Lower leg skin (tissue), 4 donors: ENCODE measurements around the gene UBIAD1. TPM values are rescaled to one million over a fixed set of nuclear protein-coding genes. Genes with fewer than 3 reads are reported as not detected.
A peak's percentile ranks its signal among the peaks of the same experiment; 100 is the strongest.

Experiments used
- DNase-seq, 2 donors: peaks; one replicate each; pipeline ENCODE4 v3.0.0-alpha.2; 2019; ENCODE audit warnings: low spot score in 2 of 2
- H3K4me3 ChIP-seq: fragments of 200-600 bp; sonication (generic); 2 replicates; pipeline ENCODE4 v1.5.1; 2017; ENCODE audit warnings: mild to moderate bottlenecking, low read depth; ENCODE audit not compliant: poor library complexity, severe bottlenecking
- POLR2A ChIP-seq, 2 donors: fragments of 450-650 bp; IDR thresholded peaks; one replicate each; pipeline ENCODE4 v1.6.1; 2016 to 2017; ENCODE audit warnings: antibody characterized with exemption in 2 of 2, mild to moderate bottlenecking in 1 of 2, moderate library complexity in 1 of 2
- WGBS, 2 donors: methylation state at CpG; one replicate each; pipeline ENCODE4 v1.1.5; 2018; 5-methylcytosine and 5-hydroxymethylcytosine counted together
- intact Hi-C: fragments of 100-400 bp; cut with DNase I; formaldehyde crosslinking; loops from one replicate; pipeline ENCODE4 v1.15.0; 2023; ENCODE audit warnings: low total_unique reads
- total RNA-seq, 4 donors: library from RNA; depleted of rRNA; stranded (reverse); fragments of >200 nt; gene quantifications; one replicate each; pipeline ENCODE4 v1.1.0, GENCODE V29; 2016
- TF ChIP-seq, protein P1 (sequence below), 3 donors: fragments of 450-650 bp; IDR thresholded peaks; one replicate each; pipeline ENCODE4 v1.5.1; 2016; ENCODE audit warnings: antibody characterized with exemption in 3 of 3, mild to moderate bottlenecking in 3 of 3, moderate library complexity in 2 of 3

UBIAD1 gene
- total RNA-seq, 4 donors from 2014 or later = 7.4 to 23.0 (median 14.6) TPM

DNA sequence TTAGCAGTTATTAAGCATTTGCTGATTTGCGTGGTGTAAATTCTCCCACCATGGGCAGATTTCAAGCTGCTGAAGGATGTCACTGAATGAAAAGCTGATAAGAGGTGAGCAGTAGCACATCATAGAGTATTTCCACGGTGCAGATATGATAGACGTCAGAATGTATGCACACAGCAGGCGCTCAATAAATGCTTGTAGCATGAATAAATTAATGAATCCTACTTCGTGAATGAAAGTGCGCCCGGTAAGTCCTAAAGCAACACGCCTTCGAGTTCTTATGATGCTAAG lies 510 bp upstream of the UBIAD1 start:
- WGBS, 2 donors = 9 to 12% methylated on average over 9 of the region's 9 CpGs
- intact Hi-C loops = no loop called here
- no peak overlapping the region for H3K4me3 ChIP-seq
- no peak for DNase-seq
- TF ChIP-seq POLR2A (IDR thresholded peaks at IDR 0.05) = no peak
- TF ChIP-seq, protein P1, sequence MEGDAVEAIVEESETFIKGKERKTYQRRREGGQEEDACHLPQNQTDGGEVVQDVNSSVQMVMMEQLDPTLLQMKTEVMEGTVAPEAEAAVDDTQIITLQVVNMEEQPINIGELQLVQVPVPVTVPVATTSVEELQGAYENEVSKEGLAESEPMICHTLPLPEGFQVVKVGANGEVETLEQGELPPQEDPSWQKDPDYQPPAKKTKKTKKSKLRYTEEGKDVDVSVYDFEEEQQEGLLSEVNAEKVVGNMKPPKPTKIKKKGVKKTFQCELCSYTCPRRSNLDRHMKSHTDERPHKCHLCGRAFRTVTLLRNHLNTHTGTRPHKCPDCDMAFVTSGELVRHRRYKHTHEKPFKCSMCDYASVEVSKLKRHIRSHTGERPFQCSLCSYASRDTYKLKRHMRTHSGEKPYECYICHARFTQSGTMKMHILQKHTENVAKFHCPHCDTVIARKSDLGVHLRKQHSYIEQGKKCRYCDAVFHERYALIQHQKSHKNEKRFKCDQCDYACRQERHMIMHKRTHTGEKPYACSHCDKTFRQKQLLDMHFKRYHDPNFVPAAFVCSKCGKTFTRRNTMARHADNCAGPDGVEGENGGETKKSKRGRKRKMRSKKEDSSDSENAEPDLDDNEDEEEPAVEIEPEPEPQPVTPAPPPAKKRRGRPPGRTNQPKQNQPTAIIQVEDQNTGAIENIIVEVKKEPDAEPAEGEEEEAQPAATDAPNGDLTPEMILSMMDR (IDR thresholded peaks at IDR 0.05) = no peak

DNA sequence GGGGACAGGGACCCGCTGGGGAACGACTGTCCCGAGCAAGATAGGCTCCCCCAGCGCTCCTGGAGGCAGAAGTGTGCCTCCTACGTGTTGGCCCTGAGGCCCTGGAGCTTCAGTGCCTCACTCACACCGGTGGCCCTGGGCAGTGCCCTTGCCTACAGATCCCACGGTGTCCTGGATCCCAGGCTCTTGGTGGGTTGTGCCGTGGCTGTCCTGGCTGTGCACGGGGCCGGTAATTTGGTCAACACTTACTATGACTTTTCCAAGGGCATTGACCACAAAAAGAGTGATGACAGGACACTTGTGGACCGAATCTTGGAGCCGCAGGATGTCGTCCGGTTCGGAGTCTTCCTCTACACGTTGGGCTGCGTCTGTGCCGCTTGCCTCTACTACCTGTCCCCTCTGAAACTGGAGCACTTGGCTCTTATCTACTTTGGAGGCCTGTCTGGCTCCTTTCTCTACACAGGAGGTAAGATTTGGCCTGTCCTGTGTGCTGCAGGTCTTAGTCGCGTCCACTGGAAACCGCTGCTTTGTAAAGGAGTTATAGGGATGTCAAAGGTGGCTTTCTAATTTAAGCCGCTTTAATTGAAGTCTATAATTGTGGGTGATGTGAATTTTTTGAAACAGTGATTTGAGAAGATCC lies 717 bp downstream of the UBIAD1 start:
- TF ChIP-seq, protein P1 (IDR thresholded peaks at IDR 0.05) = no peak
- TF ChIP-seq POLR2A (IDR thresholded peaks at IDR 0.05) = no peak
- DNase-seq = peak in 1 of 2 donors; percentile 86
- H3K4me3 ChIP-seq = peak overlapping the region; percentile 52
- WGBS, 2 donors = 8 to 16% methylated on average over 19 to 22 of the region's 22 CpGs
- intact Hi-C loops = no loop called here

DNA sequence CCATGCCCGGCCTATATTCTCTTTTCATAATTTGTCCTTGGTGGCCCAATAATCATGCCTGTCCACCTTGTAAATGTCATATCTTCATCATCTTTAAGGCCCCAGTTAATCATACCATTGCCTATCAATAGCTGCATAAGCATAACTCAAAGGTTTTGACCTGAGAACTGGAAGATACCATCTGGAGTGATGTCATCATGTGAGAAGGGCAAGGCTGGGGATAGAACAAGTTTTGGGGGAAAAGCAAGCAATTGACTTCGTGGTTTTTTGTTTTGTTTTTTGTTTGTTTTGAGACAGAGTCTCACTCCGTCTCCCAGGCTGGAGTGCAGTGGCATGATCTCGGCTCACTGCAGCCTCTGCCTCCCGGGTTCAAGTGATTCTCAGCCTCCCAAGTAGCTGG lies 6.2 kb downstream of the UBIAD1 start:
- TF ChIP-seq, protein P1 (IDR thresholded peaks at IDR 0.05) = no peak
- TF ChIP-seq POLR2A (IDR thresholded peaks at IDR 0.05) = no peak
- H3K4me3 ChIP-seq = no peak overlapping the region
- DNase-seq = no peak
- 91 to 97% methylated on average over 5 of the region's 5 CpGs for WGBS, 2 donors
- intact Hi-C loops = no loop called here

DNA sequence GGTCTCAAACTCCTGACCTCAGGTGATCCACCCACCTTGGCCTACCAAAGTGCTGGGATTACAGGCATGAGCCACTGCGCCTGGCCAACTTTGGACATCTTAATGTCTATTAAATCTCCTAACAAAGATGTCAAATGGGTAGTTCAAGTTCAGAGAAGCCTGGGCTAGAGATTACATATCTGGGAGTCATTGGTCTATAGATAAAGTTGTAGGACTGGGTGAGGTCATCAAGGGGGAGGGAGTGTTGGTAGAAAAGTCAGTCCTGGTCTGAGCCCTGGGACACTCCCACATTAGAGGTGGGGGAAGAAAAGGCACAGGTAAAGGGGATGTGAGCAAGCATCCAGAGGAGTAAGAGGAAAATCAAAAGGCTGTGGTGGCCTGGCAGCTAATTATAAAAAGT lies 6.6 kb downstream of the UBIAD1 start:
- no peak overlapping the region for H3K4me3 ChIP-seq
- intact Hi-C loops = no loop called here
- TF ChIP-seq, protein P1 (IDR thresholded peaks at IDR 0.05) = no peak
- TF ChIP-seq POLR2A (IDR thresholded peaks at IDR 0.05) = no peak
- DNase-seq = no peak
- WGBS, 2 donors = 100% methylated on average over 1 of the region's 1 CpG

DNA sequence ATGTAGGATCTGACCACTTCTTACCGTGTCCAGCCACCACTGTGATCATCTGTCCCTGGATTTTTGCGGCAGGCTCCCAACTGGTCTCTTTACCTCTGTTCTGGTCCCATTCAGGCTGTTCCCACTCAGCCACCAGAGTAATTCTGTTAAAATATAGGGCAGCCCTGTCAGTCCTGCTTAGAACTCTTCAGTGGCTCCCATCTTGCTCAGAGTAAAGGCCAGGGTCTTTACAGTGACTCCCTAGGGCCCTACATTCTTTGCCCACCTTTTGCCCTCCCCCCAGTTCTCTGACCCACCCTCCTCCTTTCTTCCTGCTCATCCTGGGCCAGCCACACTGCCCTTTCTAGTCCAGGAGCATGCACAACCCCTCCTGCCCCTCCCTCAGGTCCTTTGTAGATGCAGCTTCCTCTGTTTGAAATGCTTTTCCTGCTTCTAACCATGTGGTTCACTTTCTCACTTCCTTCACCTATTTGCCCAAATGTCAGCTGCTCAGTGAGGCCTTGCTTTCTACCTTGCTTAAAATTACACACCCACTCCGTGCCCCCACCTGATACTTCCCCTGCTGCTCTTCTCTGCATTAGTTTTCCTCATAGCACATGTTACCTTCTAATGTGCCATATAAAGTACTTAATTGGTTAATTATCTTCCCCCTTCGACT lies 7.8 kb downstream of the UBIAD1 start:
- WGBS, 2 donors = 82 to 87% methylated on average over 4 of the region's 4 CpGs
- TF ChIP-seq, protein P1 (IDR thresholded peaks at IDR 0.05) = no peak
- no peak for TF ChIP-seq POLR2A (IDR thresholded peaks at IDR 0.05)
- no peak for DNase-seq
- intact Hi-C loops = no loop called here
- H3K4me3 ChIP-seq = no peak overlapping the region
